PC-3 (cell line): ENCODE measurements around the gene DNER. TPM values are rescaled to one million over a fixed set of nuclear protein-coding genes. Genes with fewer than 3 reads are reported as not detected.
A peak's percentile ranks its signal among the peaks of the same experiment; 100 is the strongest.

ENCODE experiments used
- ATAC-seq: fragments of 200-7000 bp; cut with Tn5 transposase; 2 replicates; pipeline ENCODE4 v1.9.1; 2020; ENCODE audit warnings: mild to moderate bottlenecking, moderate library complexity
- BruUV-seq: library from RNA; stranded (reverse); fragments of 400-500 nt; replicated peaks from 2 replicates; lab custom pipeline; 2021; lab: Mats Ljungman, UMichigan
- CTCF ChIA-PET: fragments of 300-600 bp; sonication (Branson Sonifier 250); formaldehyde crosslinking; loops from one replicate; lab custom pipeline; 2022; ENCODE audit warnings: antibody characterized with exemption; lab: Charles Lee
- POLR2A ChIA-PET: fragments of 300-600 bp; sonication (Branson Sonifier 250); formaldehyde crosslinking; loops from one replicate; lab custom pipeline; 2022; ENCODE audit warnings: antibody characterized with exemption; ENCODE audit not compliant: unreplicated experiment; lab: Charles Lee
- DNase-seq: peaks from one replicate; pipeline ENCODE4 v3.0.0-alpha.2; 2015
- H2AFZ ChIP-seq: fragments of 300-600 bp; sonication (generic); 2 replicates; pipeline ENCODE4 v1.6.0; 2016; ENCODE audit warnings: antibody characterized with exemption, low read length
- H3F3A ChIP-seq: fragments of 300-600 bp; sonication (generic); one replicate; pipeline ENCODE4 v1.6.0; 2017; ENCODE audit warnings: antibody characterized with exemption, low read length, control low read depth, mild to moderate bottlenecking; ENCODE audit not compliant: unreplicated experiment
- H3K27ac ChIP-seq: fragments of 300-600 bp; sonication (generic); 2 replicates; pipeline ENCODE4 v1.5.1; 2016; ENCODE audit warnings: mild to moderate bottlenecking, low read length
- H3K27me3 ChIP-seq: fragments of 300-600 bp; sonication (generic); 2 replicates; pipeline ENCODE4 v1.6.1; 2016; ENCODE audit warnings: low read length, mixed read lengths
- H3K36me3 ChIP-seq: fragments of 300-600 bp; sonication (generic); 2 replicates; pipeline ENCODE4 v1.6.1; 2016; ENCODE audit warnings: low read depth, mixed run types, low read length, mixed read lengths
- H3K4me1 ChIP-seq: fragments of 300-600 bp; sonication (generic); 2 replicates; pipeline ENCODE4 v1.5.1; 2016; ENCODE audit warnings: low read length; ENCODE audit not compliant: insufficient read depth
- H3K4me2 ChIP-seq: fragments of 300-600 bp; sonication (generic); 2 replicates; pipeline ENCODE4 v1.6.0; 2016; ENCODE audit warnings: low read length
- H3K4me3 ChIP-seq: fragments of 300-600 bp; sonication (generic); 2 replicates; pipeline ENCODE4 v1.5.1; 2016; ENCODE audit warnings: mild to moderate bottlenecking, low read length, mixed read lengths
- H3K79me2 ChIP-seq: fragments of 300-600 bp; sonication (generic); 2 replicates; pipeline ENCODE4 v1.6.1; 2017; ENCODE audit warnings: low read length, mixed read lengths
- H3K9ac ChIP-seq: fragments of 300-600 bp; sonication (generic); 2 replicates; pipeline ENCODE4 v1.6.0; 2016; ENCODE audit warnings: mild to moderate bottlenecking, low read length
- H3K9me2 ChIP-seq: fragments of 300-600 bp; sonication (generic); replicated peaks from 2 replicates; pipeline ENCODE4 v1.6.1; 2016; ENCODE audit warnings: mixed run types, low read length, mixed read lengths
- H3K9me3 ChIP-seq: fragments of 300-600 bp; sonication (generic); 2 replicates; pipeline ENCODE4 v1.6.1; 2016; ENCODE audit warnings: low read length, mixed read lengths
- H4K20me1 ChIP-seq: fragments of 300-600 bp; sonication (generic); 2 replicates; pipeline ENCODE4 v1.6.1; 2016; ENCODE audit warnings: low read length, mixed read lengths
- CTCF ChIP-seq: fragments of 300-600 bp; sonication (generic); conservative IDR thresholded peaks from 2 replicates; pipeline ENCODE4 v1.5.1; 2017; ENCODE audit warnings: antibody characterized with exemption, low read depth, mild to moderate bottlenecking, low read length
- EZH2 ChIP-seq: fragments of 300-600 bp; sonication (generic); IDR thresholded peaks from one replicate; pipeline ENCODE4 v1.6.1; 2017; ENCODE audit warnings: antibody characterized with exemption, mild to moderate bottlenecking, low read length; ENCODE audit not compliant: unreplicated experiment
- EZH2phosphoT487 ChIP-seq: fragments of 300-600 bp; sonication (generic); IDR thresholded peaks from 2 replicates; pipeline ENCODE4 v1.6.1; 2018; ENCODE audit warnings: mild to moderate bottlenecking, antibody characterized with exemption, low read length, borderline replicate concordance
- intact Hi-C: fragments of 100-400 bp; cut with micrococcal nuclease; formaldehyde crosslinking; loops from 2 replicates; pipeline ENCODE4 v1.9.0; 2023
- total RNA-seq: library from RNA; depleted of rRNA; stranded (reverse); fragments of >200 nt; gene quantifications from 2 replicates; pipeline ENCODE4 v1.2.3, GENCODE V29; 2014

The DNER gene
- total RNA-seq, 1 experiment from 2014 or later: 1.1 TPM

GRCh38 chr2:229485857-229486256 is 228.5 kb downstream of the DNER start:
- no peak overlapping the region for H3K4me2 ChIP-seq
- H4K20me1 ChIP-seq: no peaks in the 10 kb centered on the region
- TF ChIP-seq EZH2: no peak
- no peak for TF ChIP-seq CTCF
- no peak for TF ChIP-seq EZH2phosphoT487
- no peak overlapping the region for H2AFZ ChIP-seq
- no peak overlapping the region for H3K9ac ChIP-seq
- intact Hi-C loops: no loop called here
- H3K36me3 ChIP-seq: no peaks in the 10 kb centered on the region
- POLR2A ChIA-PET: no interaction called here
- no peaks in the 10 kb centered on the region for H3F3A ChIP-seq
- H3K27me3 ChIP-seq: no peaks in the 10 kb centered on the region
- H3K27ac ChIP-seq: no peak overlapping the region
- H3K9me3 ChIP-seq: no peaks in the 10 kb centered on the region
- DNase-seq (no peak), ATAC-seq (no peak)
- CTCF ChIA-PET: no interaction called here
- H3K9me2 ChIP-seq: no peaks in the 10 kb centered on the region
- H3K79me2 ChIP-seq: no peaks in the 10 kb centered on the region
- BruUV-seq: no TSS peak
- H3K4me1 ChIP-seq: peaks cover 15% of the 10 kb centered on the region
- no peak overlapping the region for H3K4me3 ChIP-seq

- intact Hi-C loops: no loop called here
- BruUV-seq: no TSS peak
- H2AFZ ChIP-seq: no peak overlapping the region
- H3K27ac ChIP-seq: no peak overlapping the region
- no peaks in the 10 kb centered on the region for H3K4me1 ChIP-seq
- H3K9me2 ChIP-seq: no peaks in the 10 kb centered on the region
- H3K9ac ChIP-seq: no peak overlapping the region
- ChIA-PET CTCF (no interaction called here), POLR2A (no interaction called here)
- no peak overlapping the region for H3K4me2 ChIP-seq
- TF ChIP-seq EZH2phosphoT487 (no peak), EZH2 (no peak), CTCF (no peak)
- no peaks in the 10 kb centered on the region for H3K9me3 ChIP-seq
- ATAC-seq (no peak), DNase-seq (no peak)
- no peaks in the 10 kb centered on the region for H3K27me3 ChIP-seq
- no peaks in the 10 kb centered on the region for H3K79me2 ChIP-seq
- no peaks in the 10 kb centered on the region for H3F3A ChIP-seq
- no peaks in the 10 kb centered on the region for H4K20me1 ChIP-seq
- no peaks in the 10 kb centered on the region for H3K36me3 ChIP-seq
- no peak overlapping the region for H3K4me3 ChIP-seq
These were observed 237.0 kb downstream of the DNER start for GRCh38 chr2:229477269-229477755.

- ChIA-PET POLR2A (no interaction called here), CTCF (no interaction called here)
- no peaks in the 10 kb centered on the region for H3K36me3 ChIP-seq
- BruUV-seq: no TSS peak
- no peak overlapping the region for H3K9ac ChIP-seq
- H4K20me1 ChIP-seq: no peaks in the 10 kb centered on the region
- H3K4me3 ChIP-seq: no peak overlapping the region
- no peaks in the 10 kb centered on the region for H3K79me2 ChIP-seq
- no peak overlapping the region for H3K4me2 ChIP-seq
- H3K9me3 ChIP-seq: no peaks in the 10 kb centered on the region
- H3K27me3 ChIP-seq: no peaks in the 10 kb centered on the region
- DNase-seq (peak; percentile 12), ATAC-seq (no peak)
- intact Hi-C loops: no loop called here
- no peak for TF ChIP-seq CTCF
- TF ChIP-seq EZH2: no peak
- no peak for TF ChIP-seq EZH2phosphoT487
- H3K27ac ChIP-seq: no peak overlapping the region
- no peaks in the 10 kb centered on the region for H3K4me1 ChIP-seq
- no peaks in the 10 kb centered on the region for H3F3A ChIP-seq
- H3K9me2 ChIP-seq: no peaks in the 10 kb centered on the region
- no peak overlapping the region for H2AFZ ChIP-seq
These were observed 238.6 kb downstream of the DNER start for GRCh38 chr2:229475778-229476177.
